HEK293 (cell line): ENCODE data around the gene EIF4B.
A peak's percentile ranks its signal among the peaks of the same experiment; 100 is the strongest.

Source experiments
- CTCF ChIA-PET: fragments of 350-600 bp; formaldehyde crosslinking; extraction: SDS; loops from one replicate; lab custom pipeline; 2021; ENCODE audit warnings: antibody characterized with exemption; lab: Yijun Ruan, JAX
- POLR2A ChIA-PET: fragments of 300-600 bp; formaldehyde crosslinking; extraction: SDS; loops from one replicate; lab custom pipeline; 2020; ENCODE audit warnings: antibody characterized with exemption, inconsistent platforms; lab: Yijun Ruan, JAX
- H3K27ac ChIP-seq: fragments of 200-500 bp; sonication (Bioruptor generic); 2 replicates; pipeline ENCODE4 v1.5.1; 2014; ENCODE audit warnings: low read depth, low read length, control low read depth, inconsistent platforms; ENCODE audit errors: extremely low read depth
- H3K36me3 ChIP-seq, 2 experiments: fragments of 200-500 bp in 1 of 2; sonication (Bioruptor generic) in 1 of 2; 1 replicate in 1 of 2; 2 replicates in 1 of 2; pipeline ENCODE4 v1.5.1; 2014 to 2017; ENCODE audit warnings: inconsistent platforms in 2 of 2, low read length in 2 of 2; ENCODE audit not compliant: control insufficient read depth in 2 of 2, insufficient read depth in 1 of 2
- H3K4me1 ChIP-seq: fragments of 200-500 bp; sonication (Bioruptor generic); 2 replicates; pipeline ENCODE4 v1.5.1; 2014; ENCODE audit warnings: mild to moderate bottlenecking, low read length, inconsistent platforms; ENCODE audit not compliant: control insufficient read depth, insufficient read depth
- H3K4me3 ChIP-seq: 2 replicates; pipeline ENCODE4 v1.5.1; 2011; ENCODE audit warnings: low read depth, mild to moderate bottlenecking, control low read depth, low read length, moderate library complexity
- H3K9me3 ChIP-seq: fragments of 200-500 bp; sonication (Bioruptor generic); 2 replicates; pipeline ENCODE4 v1.5.1; 2014; ENCODE audit warnings: low read depth, low read length, inconsistent platforms; ENCODE audit not compliant: control insufficient read depth, insufficient read depth
- BCL11A ChIP-seq: fragments of 450-650 bp; formaldehyde crosslinking; IDR thresholded peaks from 2 replicates; pipeline ENCODE4 v1.5.1; 2016; ENCODE audit warnings: low read depth, missing biosample characterization, missing genetic modification characterization
- MYNN ChIP-seq: fragments of 450-650 bp; formaldehyde crosslinking; IDR thresholded peaks from 2 replicates; pipeline ENCODE4 v1.5.1; 2016; ENCODE audit warnings: missing biosample characterization, missing genetic modification characterization, borderline replicate concordance
- OSR2 ChIP-seq: fragments of 450-650 bp; formaldehyde crosslinking; IDR thresholded peaks from 2 replicates; pipeline ENCODE4 v1.5.1; 2016; ENCODE audit warnings: missing biosample characterization, missing genetic modification characterization
- SP7 ChIP-seq: fragments of 450-650 bp; formaldehyde crosslinking; IDR thresholded peaks from 2 replicates; pipeline ENCODE4 v1.5.1; 2016; ENCODE audit warnings: missing biosample characterization, missing genetic modification characterization
- ZBTB20 ChIP-seq: fragments of 450-650 bp; formaldehyde crosslinking; IDR thresholded peaks from 2 replicates; pipeline ENCODE4 v1.5.1; 2016; ENCODE audit warnings: missing biosample characterization, missing genetic modification characterization
- ZNF175 ChIP-seq: fragments of 450-650 bp; formaldehyde crosslinking; IDR thresholded peaks from 2 replicates; pipeline ENCODE4 v1.5.1; 2016; ENCODE audit warnings: missing biosample characterization, missing genetic modification characterization
- ZNF350 ChIP-seq: fragments of 450-650 bp; formaldehyde crosslinking; IDR thresholded peaks from 2 replicates; pipeline ENCODE4 v1.5.0; 2017; ENCODE audit warnings: missing biosample characterization, mild to moderate bottlenecking, missing genetic modification characterization
- ZNF398 ChIP-seq: fragments of 450-650 bp; formaldehyde crosslinking; IDR thresholded peaks from 2 replicates; pipeline ENCODE4 v1.5.1; 2017; ENCODE audit warnings: missing biosample characterization, missing genetic modification characterization
- TF ChIP-seq, protein P1 (sequence below): fragments of 450-650 bp; formaldehyde crosslinking; IDR thresholded peaks from 2 replicates; pipeline ENCODE4 v1.5.1; 2016; ENCODE audit warnings: missing biosample characterization, missing genetic modification characterization
- TF ChIP-seq, protein P2 (sequence below): fragments of 450-650 bp; IDR thresholded peaks from 2 replicates; pipeline ENCODE4 v1.5.1; 2018; ENCODE audit warnings: missing biosample characterization, mild to moderate bottlenecking, missing genetic modification characterization
- TF ChIP-seq, protein P3 (sequence below): fragments of 450-650 bp; formaldehyde crosslinking; IDR thresholded peaks from 2 replicates; pipeline ENCODE4 v1.5.1; 2016; ENCODE audit warnings: missing biosample characterization, missing genetic modification characterization

The EIF4B gene

DNA sequence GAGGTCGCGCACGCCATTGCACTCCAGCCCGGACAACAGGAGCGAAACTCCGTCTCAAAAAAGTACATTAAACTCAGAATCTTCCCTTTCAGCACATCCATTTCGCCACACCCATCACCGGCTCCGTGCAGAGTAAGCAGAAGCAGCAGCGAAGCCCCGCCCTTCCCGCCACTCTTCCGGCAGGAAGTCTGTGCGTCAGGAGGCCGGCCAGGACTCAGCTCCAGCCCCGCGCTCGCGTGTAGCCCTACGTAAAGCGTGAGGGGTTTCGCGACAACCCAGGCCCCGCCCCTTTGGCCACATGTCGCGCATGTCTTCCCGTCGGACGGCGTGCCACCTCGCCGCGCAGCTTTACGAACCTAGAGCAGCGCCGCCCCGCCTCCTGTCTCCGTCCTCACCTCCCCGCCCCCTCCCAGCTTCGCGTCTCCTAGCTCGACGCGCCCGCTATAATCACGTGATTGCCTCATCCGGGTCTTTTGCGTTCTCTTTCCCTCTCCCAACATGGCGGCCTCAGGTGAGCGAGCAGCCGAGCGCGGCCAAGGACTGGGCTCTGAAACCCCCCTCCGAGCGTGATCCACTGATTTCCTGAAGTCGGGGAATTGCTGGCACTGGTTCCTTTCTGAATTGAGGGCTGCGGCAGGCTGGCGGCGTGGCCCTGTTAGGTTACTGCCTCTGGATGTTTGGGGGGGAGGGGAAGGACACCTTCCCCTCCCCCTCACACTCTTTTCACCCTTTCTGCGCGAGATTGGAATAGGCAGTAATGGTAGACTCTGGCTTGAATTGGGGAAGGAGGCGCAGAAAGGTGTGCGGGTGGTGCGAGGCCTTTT lies at the start of gene EIF4B (continued):
- TF ChIP-seq, protein P1, sequence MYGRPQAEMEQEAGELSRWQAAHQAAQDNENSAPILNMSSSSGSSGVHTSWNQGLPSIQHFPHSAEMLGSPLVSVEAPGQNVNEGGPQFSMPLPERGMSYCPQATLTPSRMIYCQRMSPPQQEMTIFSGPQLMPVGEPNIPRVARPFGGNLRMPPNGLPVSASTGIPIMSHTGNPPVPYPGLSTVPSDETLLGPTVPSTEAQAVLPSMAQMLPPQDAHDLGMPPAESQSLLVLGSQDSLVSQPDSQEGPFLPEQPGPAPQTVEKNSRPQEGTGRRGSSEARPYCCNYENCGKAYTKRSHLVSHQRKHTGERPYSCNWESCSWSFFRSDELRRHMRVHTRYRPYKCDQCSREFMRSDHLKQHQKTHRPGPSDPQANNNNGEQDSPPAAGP (tag by site-specific recombination) = peak; percentile 76; the same call in 1 of the 2 replicates
- peak; percentile 82 for TF ChIP-seq SP7 (tag by site-specific recombination)

GRCh38 chr12:52956987-52957386 lies 49.3 kb upstream of the EIF4B start:
- H3K4me3 ChIP-seq = no peak overlapping the region
- CTCF ChIA-PET = interaction anchor here (1.3 to 3.2 kb wide), 6 partner anchors 7 to 77 kb away, joined by 3 to 19 read pairs (median 4); no protein-coding TSS in a partner anchor
- H3K9me3 ChIP-seq = no peaks in the 10 kb centered on the region
- TF ChIP-seq ZBTB20 (tag by site-specific recombination) (no peak), BCL11A (tag by site-specific recombination) (no peak), ZNF175 (tag by site-specific recombination) (no peak), OSR2 (tag by site-specific recombination) (no peak), ZNF398 (tag by site-specific recombination) (no peak), MYNN (tag by site-specific recombination) (no peak), ZNF350 (tag by site-specific recombination) (no peak)
- TF ChIP-seq, protein P2, sequence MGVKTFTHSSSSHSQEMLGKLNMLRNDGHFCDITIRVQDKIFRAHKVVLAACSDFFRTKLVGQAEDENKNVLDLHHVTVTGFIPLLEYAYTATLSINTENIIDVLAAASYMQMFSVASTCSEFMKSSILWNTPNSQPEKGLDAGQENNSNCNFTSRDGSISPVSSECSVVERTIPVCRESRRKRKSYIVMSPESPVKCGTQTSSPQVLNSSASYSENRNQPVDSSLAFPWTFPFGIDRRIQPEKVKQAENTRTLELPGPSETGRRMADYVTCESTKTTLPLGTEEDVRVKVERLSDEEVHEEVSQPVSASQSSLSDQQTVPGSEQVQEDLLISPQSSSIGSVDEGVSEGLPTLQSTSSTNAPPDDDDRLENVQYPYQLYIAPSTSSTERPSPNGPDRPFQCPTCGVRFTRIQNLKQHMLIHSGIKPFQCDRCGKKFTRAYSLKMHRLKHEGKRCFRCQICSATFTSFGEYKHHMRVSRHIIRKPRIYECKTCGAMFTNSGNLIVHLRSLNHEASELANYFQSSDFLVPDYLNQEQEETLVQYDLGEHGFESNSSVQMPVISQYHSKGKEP (tag by site-specific recombination) = no peak
- TF ChIP-seq, protein P3, sequence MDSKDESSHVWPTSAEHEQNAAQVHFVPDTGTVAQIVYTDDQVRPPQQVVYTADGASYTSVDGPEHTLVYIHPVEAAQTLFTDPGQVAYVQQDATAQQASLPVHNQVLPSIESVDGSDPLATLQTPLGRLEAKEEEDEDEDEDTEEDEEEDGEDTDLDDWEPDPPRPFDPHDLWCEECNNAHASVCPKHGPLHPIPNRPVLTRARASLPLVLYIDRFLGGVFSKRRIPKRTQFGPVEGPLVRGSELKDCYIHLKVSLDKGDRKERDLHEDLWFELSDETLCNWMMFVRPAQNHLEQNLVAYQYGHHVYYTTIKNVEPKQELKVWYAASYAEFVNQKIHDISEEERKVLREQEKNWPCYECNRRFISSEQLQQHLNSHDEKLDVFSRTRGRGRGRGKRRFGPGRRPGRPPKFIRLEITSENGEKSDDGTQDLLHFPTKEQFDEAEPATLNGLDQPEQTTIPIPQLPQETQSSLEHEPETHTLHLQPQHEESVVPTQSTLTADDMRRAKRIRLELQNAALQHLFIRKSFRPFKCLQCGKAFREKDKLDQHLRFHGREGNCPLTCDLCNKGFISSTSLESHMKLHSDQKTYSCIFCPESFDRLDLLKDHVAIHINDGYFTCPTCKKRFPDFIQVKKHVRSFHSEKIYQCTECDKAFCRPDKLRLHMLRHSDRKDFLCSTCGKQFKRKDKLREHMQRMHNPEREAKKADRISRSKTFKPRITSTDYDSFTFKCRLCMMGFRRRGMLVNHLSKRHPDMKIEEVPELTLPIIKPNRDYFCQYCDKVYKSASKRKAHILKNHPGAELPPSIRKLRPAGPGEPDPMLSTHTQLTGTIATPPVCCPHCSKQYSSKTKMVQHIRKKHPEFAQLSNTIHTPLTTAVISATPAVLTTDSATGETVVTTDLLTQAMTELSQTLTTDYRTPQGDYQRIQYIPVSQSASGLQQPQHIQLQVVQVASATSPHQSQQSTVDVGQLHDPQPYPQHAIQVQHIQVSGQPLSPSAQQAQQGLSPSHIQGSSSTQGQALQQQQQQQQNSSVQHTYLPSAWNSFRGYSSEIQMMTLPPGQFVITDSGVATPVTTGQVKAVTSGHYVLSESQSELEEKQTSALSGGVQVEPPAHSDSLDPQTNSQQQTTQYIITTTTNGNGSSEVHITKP = no peak
- TF ChIP-seq, all 188 proteins: peak for 0
- POLR2A ChIA-PET = interaction anchor here (0.6 to 3.2 kb wide), 7 partner anchors 12 to 52 kb away, joined by 3 to 27 read pairs (median 4); partner anchors contain the start of gene KRT8
- peaks cover 0 to 15% of the 10 kb centered on the region in 2 experiments; a peak in 1 of 3 replicates for H3K36me3 ChIP-seq
- H3K4me1 ChIP-seq = no peaks in the 10 kb centered on the region
- H3K27ac ChIP-seq = no peak overlapping the region
